K562 (cell line): ENCODE results near the gene BCORL1. TPM values are rescaled to one million over a fixed set of nuclear protein-coding genes. Genes with fewer than 3 reads are reported as not detected.

Source experiments
- ATF2 ChIP-seq: sonication (generic); formaldehyde crosslinking; IDR thresholded peaks from 2 replicates; pipeline ENCODE4 v1.8.1; 2022; ENCODE audit warnings: missing genetic modification reagents
- EP400 ChIP-seq: fragments of 450-650 bp; IDR thresholded peaks from 2 replicates; pipeline ENCODE4 v1.6.1; 2017; ENCODE audit warnings: antibody characterized with exemption, mild to moderate bottlenecking, moderate library complexity
- HMG20B ChIP-seq: fragments of 250-450 bp; sonication (Bioruptor Pico); IDR thresholded peaks from 2 replicates; pipeline ENCODE4 v1.5.0; 2021; ENCODE audit warnings: mild to moderate bottlenecking
- SAFB2 ChIP-seq: fragments of 200-400 bp; formaldehyde crosslinking; IDR thresholded peaks from 2 replicates; pipeline ENCODE4 v1.6.1; 2018; ENCODE audit warnings: borderline replicate concordance, low read length, low read depth, moderate library complexity; ENCODE audit not compliant: severe bottlenecking
- ZNF785 ChIP-seq: fragments of 250-450 bp; sonication (Bioruptor Pico); IDR thresholded peaks from 2 replicates; pipeline ENCODE4 v1.4.0; 2020; ENCODE audit warnings: mild to moderate bottlenecking
- polyA plus RNA-seq, 8 experiments: library from polyadenylated mRNA; depleted of rRNA in 4 of 8; stranded (reverse) in 5 of 8; unstranded in 3 of 8; fragments of >200 nt; fragmentation: Nextera tagmentation in 2 of 8; fragmentation: Illumina TruSeq in 1 of 8; extraction: Ambion mirVana in 2 of 8; extraction: Trizol in 1 of 8; gene quantifications; 2 replicates each; pipeline versions ENCODE4 v1.2.1 to v1.2.3, GENCODE V29; 2011 to 2014; ENCODE audit warnings: inconsistent platforms in 1 of 8, missing spikeins in 1 of 8
- total RNA-seq, 7 experiments: library from RNA; depleted of rRNA in 6 of 7; stranded (reverse); fragments of >200 nt in 6 of 7; fragmentation: Illumina TruSeq in 2 of 7; extraction: Trizol in 2 of 7; gene quantifications; 2 replicates each; pipeline versions ENCODE4 v1.2.1 to v1.2.3, GENCODE V29; 2011 to 2021; ENCODE audit warnings: low replicate concordance in 1 of 7
- TF ChIP-seq, protein P1 (sequence below), 2 experiments: fragments of 450-650 bp; IDR thresholded peaks; 2 replicates each; pipeline ENCODE4 v1.6.1; 2016; ENCODE audit warnings: mild to moderate bottlenecking in 2 of 2, borderline replicate concordance in 1 of 2, low read depth in 1 of 2, moderate library complexity in 1 of 2
- TF ChIP-seq, protein P2 (sequence below): fragments of 450-650 bp; IDR thresholded peaks from 2 replicates; pipeline ENCODE4 v1.6.1; 2017; ENCODE audit warnings: antibody characterized with exemption

BCORL1 gene
- total and polyA plus RNA-seq, 9 of the 15 experiments (the other 6 are each of a cell fraction or from before 2014, with no cell fraction given) = 0.48 to 29.6 (median 2.1) TPM

DNA sequence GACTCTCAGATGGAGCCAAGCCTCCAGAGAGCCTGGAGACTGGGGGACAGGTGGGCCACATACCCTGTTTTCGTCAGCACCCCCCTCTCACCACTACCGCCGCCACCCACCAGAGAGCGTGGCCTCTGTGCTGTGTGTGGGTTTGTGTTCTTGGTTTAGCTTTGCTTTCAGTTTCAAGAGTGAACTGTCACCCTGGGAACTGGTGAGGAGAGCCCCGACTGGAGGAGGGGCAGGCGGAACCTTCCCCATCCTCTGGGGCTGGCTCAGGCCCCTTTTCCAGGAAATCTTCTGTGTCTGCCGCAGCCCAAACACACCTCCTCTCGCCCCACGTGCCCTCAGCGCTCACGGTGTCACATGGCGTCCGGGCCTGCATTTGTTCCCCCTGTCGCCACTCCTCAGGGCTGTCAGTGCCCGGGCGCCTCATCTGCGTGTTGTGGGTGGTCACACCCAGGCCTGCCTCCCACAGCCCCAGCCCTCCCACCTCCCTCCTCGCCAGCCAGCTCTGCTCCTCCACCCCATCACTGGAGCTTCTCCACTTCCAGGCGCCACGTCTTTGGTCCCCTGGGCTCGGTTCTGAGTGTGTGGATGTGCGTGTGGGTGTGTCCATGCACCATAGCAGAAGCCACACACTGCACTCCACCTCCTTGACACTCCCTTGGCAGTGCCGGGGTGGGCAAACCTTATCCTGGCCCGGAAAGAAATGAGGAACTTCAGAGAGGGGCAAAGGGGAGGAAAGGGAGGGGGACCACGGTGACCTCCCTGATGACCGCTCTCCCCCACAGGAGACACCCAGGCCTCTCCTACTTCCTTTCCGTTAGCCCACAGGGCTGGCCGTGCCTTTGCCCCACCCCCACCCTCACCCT is 100.0 kb downstream of the BCORL1 start (continued):
- TF ChIP-seq, protein P1, sequence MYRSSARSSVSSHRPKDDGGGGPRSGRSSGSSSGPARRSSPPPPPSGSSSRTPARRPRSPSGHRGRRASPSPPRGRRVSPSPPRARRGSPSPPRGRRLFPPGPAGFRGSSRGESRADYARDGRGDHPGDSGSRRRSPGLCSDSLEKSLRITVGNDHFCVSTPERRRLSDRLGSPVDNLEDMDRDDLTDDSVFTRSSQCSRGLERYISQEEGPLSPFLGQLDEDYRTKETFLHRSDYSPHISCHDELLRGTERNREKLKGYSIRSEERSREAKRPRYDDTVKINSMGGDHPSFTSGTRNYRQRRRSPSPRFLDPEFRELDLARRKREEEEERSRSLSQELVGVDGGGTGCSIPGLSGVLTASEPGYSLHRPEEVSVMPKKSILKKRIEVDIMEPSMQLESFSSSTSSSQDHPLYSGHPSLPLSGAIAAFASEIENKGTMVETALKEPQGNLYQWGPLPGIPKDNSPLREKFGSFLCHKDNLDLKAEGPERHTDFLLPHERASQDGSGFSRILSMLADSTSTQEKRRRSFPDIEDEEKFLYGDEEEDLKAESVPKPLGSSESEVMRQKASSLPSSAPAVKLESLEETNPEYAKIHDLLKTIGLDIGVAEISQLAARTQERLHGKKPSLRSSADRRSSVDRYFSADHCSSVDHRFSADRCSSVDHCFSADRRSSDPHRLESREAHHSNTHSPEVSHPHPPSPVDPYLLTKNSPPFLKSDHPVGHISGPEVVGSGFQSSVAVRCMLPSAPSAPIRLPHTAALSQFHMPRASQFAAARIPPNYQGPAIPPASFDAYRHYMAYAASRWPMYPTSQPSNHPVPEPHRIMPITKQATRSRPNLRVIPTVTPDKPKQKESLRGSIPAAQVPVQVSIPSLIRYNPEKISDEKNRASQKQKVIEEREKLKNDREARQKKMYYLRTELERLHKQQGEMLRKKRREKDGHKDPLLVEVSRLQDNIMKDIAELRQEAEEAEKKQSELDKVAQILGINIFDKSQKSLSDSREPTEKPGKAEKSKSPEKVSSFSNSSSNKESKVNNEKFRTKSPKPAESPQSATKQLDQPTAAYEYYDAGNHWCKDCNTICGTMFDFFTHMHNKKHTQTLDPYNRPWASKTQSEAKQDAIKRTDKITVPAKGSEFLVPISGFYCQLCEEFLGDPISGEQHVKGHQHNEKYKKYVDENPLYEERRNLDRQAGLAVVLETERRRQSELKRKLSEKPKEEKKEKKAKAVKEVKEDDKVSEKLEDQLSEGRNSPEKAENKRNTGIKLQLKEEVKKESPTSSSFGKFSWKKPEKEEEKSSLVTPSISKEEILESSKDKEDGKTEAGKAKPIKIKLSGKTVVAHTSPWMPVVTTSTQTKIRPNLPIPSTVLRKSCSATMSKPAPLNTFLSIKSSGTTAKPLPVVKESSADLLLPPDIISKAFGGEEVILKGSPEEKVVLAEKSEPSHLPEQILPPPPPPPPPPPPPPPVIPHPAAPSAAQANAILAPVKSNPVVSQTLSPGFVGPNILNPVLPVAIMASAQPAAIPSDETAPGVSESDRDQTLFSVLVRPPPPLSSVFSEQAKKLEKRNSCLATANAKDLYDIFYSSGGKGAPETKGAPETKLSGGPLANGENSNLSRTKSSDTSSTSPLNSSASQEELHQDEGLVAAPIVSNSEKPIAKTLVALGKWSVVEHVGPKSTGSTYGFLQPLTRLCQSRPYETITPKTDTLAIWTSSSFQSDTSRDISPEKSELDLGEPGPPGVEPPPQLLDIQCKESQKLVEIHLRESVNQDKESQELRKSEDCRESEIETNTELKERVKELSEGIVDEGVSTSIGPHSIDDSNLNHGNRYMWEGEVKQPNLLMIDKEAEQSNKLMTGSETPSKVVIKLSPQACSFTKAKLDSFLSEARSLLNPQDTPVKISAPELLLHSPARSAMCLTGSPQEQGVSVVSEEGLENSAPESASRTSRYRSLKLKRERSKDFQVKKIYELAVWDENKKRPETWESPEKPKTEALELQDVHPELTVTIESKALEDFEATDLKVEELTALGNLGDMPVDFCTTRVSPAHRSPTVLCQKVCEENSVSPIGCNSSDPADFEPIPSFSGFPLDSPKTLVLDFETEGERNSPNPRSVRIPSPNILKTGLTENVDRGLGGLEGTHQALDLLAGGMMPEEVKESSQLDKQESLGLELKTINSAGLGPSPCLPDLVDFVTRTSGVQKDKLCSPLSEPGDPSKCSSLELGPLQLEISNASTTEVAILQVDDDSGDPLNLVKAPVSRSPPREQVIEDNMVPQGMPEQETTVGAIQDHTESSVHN (IDR thresholded peaks at IDR 0.05; ENCODE audit: borderline replicate concordance in 1 of 2, low read depth in 1 of 2) = peak in 1 of 2 experiments; percentile 72; a peak in 2 of 4 replicates
- TF ChIP-seq HMG20B (CRISPR knock-in tag) (no peak), ATF2 (CRISPR knock-in tag) (no peak), SAFB2 (no peak), ZNF785 (no peak), EP400 (peak; percentile 82)
- TF ChIP-seq, protein P2, sequence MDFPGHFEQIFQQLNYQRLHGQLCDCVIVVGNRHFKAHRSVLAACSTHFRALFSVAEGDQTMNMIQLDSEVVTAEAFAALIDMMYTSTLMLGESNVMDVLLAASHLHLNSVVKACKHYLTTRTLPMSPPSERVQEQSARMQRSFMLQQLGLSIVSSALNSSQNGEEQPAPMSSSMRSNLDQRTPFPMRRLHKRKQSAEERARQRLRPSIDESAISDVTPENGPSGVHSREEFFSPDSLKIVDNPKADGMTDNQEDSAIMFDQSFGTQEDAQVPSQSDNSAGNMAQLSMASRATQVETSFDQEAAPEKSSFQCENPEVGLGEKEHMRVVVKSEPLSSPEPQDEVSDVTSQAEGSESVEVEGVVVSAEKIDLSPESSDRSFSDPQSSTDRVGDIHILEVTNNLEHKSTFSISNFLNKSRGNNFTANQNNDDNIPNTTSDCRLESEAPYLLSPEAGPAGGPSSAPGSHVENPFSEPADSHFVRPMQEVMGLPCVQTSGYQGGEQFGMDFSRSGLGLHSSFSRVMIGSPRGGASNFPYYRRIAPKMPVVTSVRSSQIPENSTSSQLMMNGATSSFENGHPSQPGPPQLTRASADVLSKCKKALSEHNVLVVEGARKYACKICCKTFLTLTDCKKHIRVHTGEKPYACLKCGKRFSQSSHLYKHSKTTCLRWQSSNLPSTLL = no peak
